ENCODE data around the gene BORCS5.

BORCS5 gene

DNA sequence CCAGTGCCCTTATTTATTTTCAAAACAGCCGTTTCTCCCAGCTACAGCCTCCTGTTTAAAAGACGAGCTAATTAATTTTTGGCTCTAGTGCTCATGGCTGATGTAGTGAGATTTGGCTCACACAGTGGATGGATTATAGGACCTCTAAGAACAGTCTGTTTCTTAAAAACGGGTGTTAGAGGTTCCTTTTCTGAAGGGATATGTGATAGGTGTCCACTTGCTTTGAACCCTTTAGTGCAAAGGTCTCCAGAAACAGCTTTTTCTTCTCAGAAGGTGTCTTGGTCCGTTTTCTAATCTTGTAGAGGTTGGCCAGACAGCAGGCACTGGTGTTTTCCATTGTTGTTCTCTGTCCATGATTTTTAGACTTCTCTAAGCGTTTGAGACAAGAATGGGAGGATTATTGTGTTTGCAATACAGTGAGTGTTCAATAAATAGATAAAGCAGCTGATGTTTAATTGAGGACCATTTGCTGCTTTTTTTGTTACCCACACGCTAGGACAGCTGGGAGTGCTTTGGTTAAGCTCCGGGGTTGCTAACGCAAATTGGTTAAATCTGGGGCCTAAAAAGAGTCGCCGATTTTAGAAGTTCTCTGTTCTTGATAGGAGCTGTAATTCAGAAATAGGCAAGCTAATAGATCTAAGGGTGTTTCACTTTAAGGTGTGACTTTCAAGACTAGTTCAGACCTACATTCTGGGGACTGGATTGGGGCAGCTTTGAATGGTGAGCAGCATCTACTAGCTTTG, 1.0 kb downstream of the BORCS5 start:
- H2AFZ ChIP-seq (ENCODE audit: low read depth), result peak overlapping the region; percentile 72
- H3K36me3 ChIP-seq (ENCODE audit: insufficient read depth), result no peaks in the 10 kb centered on the region
- no peaks in the 10 kb centered on the region for H4K20me1 ChIP-seq (ENCODE audit: insufficient read depth)
- H3K4me2 ChIP-seq, result peak overlapping the region; percentile 84
- peak overlapping the region; percentile 95 for H3K9ac ChIP-seq
- no peaks in the 10 kb centered on the region for H3K27me3 ChIP-seq (ENCODE audit: insufficient read depth, low read depth)
- H3K4me3 ChIP-seq (IDR thresholded peaks at IDR 0.05; ENCODE audit: insufficient read depth, low read depth, low read length), result peak overlapping the region; percentile 68
- peak overlapping the region; percentile 93 for H3K27ac ChIP-seq
- peaks cover 37% of the 10 kb centered on the region for H3K79me2 ChIP-seq (ENCODE audit: insufficient read depth, low read depth)
- peaks cover 22% of the 10 kb centered on the region for H3K4me1 ChIP-seq (ENCODE audit: low read depth, poor library complexity, severe bottlenecking)
- TF ChIP-seq, protein P1, sequence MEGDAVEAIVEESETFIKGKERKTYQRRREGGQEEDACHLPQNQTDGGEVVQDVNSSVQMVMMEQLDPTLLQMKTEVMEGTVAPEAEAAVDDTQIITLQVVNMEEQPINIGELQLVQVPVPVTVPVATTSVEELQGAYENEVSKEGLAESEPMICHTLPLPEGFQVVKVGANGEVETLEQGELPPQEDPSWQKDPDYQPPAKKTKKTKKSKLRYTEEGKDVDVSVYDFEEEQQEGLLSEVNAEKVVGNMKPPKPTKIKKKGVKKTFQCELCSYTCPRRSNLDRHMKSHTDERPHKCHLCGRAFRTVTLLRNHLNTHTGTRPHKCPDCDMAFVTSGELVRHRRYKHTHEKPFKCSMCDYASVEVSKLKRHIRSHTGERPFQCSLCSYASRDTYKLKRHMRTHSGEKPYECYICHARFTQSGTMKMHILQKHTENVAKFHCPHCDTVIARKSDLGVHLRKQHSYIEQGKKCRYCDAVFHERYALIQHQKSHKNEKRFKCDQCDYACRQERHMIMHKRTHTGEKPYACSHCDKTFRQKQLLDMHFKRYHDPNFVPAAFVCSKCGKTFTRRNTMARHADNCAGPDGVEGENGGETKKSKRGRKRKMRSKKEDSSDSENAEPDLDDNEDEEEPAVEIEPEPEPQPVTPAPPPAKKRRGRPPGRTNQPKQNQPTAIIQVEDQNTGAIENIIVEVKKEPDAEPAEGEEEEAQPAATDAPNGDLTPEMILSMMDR (conservative IDR thresholded peaks at IDR 0.05; ENCODE audit: low read depth, low read length), result no peak

DNA sequence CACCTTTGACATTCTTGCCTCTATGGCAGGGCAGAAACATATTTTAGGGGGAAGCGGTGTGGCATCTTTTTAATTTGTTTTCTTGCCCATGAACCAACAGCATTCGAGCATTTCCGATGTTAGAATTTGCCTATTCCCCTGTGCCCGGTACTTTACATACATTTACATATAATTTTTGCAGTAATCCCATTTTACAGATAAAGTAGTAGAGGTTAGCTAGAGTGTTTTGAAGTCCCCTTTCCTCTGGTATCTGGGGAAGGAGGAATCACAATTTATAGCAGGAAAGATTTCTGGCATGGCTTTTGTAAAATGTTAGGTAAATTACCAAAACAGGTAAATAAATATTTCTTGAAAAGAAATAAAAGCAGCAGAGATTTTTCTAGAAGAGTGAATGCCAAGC, 1.6 kb downstream of the BORCS5 start:
- Histone ChIP-seq H3K4me2 (peak overlapping the region; percentile 84), H3K27ac (peak overlapping the region; percentile 93), H3K4me1 (ENCODE audit: low read depth, poor library complexity, severe bottlenecking) (peaks cover 22% of the 10 kb centered on the region), H2AFZ (ENCODE audit: low read depth) (no peak overlapping the region), H3K4me3 (IDR thresholded peaks at IDR 0.05; ENCODE audit: insufficient read depth, low read depth, low read length) (no peak overlapping the region), H3K27me3 (ENCODE audit: insufficient read depth, low read depth) (no peaks in the 10 kb centered on the region), H3K9ac (peak overlapping the region; percentile 95), H3K36me3 (ENCODE audit: insufficient read depth) (no peaks in the 10 kb centered on the region), H3K79me2 (ENCODE audit: insufficient read depth, low read depth) (peaks cover 37% of the 10 kb centered on the region), H4K20me1 (ENCODE audit: insufficient read depth) (no peaks in the 10 kb centered on the region)
- TF ChIP-seq, protein P1 (conservative IDR thresholded peaks at IDR 0.05; ENCODE audit: low read depth, low read length), result no peak

DNA sequence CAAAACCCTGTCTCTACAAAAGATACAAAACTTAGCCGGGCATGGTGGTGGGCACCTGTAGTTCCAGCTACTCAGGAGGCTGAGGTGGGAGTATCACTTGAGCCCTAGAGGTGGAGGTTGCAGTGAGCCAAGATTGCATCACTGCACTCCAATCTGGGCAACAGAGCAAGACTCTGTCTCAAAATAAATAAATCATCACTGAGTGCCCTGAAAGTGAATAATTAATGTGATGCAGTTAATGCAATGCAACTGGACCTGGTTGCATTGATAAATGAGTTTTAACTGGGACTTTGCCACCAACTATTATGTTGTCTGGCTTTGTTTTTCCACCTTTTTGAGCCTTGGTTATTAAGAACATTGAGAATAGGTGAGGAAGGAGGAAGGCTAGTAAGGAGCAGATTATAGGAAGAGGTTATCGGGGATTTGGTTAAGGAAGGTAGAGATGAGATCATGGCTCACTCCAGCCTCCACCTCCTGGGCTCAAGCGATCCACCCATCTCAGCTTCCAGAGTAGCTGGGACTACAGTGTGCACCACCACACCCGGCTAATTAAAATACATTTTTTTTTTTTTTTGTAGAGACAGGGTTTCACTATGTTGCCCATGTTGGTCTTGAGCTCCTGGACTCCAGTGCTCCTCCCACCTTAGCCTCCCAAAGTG, 8.0 kb downstream of the BORCS5 start:
- TF ChIP-seq, protein P1 (conservative IDR thresholded peaks at IDR 0.05; ENCODE audit: low read depth, low read length), result no peak
- H3K79me2 ChIP-seq (ENCODE audit: insufficient read depth, low read depth), result peaks cover 12% of the 10 kb centered on the region; the same call in 1 of the 2 replicates
- H3K27me3 ChIP-seq (ENCODE audit: insufficient read depth, low read depth), result no peaks in the 10 kb centered on the region
- H3K36me3 ChIP-seq (ENCODE audit: insufficient read depth), result no peaks in the 10 kb centered on the region
- H3K4me2 ChIP-seq, result no peak overlapping the region
- H3K4me3 ChIP-seq (IDR thresholded peaks at IDR 0.05; ENCODE audit: insufficient read depth, low read depth, low read length), result no peak overlapping the region
- H2AFZ ChIP-seq (ENCODE audit: low read depth), result no peak overlapping the region
- peaks cover 9% of the 10 kb centered on the region for H3K4me1 ChIP-seq (ENCODE audit: low read depth, poor library complexity, severe bottlenecking)
- no peaks in the 10 kb centered on the region for H4K20me1 ChIP-seq (ENCODE audit: insufficient read depth)
- H3K27ac ChIP-seq, result no peak overlapping the region
- no peak overlapping the region for H3K9ac ChIP-seq

DNA sequence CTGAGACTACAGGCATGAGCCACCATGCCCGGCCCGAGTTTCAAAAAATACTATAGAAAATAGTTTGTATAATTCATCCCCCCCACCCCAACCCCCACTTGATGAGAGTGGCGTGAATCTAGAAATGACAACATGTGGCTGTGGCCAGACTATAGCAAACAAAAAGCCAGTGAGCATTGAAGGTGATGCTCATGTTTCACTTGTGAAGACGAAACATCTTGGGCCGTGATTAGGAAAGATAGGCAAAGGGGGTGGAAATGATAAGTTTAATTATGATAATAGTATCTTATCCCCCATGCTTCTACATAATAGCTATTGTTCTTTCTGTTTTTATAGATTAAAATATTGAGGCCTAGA, 8.5 kb downstream of the BORCS5 start:
- H4K20me1 ChIP-seq (ENCODE audit: insufficient read depth), result no peaks in the 10 kb centered on the region
- H3K4me3 ChIP-seq (IDR thresholded peaks at IDR 0.05; ENCODE audit: insufficient read depth, low read depth, low read length), result no peak overlapping the region
- no peaks in the 10 kb centered on the region for H3K36me3 ChIP-seq (ENCODE audit: insufficient read depth)
- peaks cover 8% of the 10 kb centered on the region for H3K4me1 ChIP-seq (ENCODE audit: low read depth, poor library complexity, severe bottlenecking)
- H3K27ac ChIP-seq, result no peak overlapping the region
- no peak overlapping the region for H3K9ac ChIP-seq
- H2AFZ ChIP-seq (ENCODE audit: low read depth), result no peak overlapping the region
- no peaks in the 10 kb centered on the region for H3K27me3 ChIP-seq (ENCODE audit: insufficient read depth, low read depth)
- TF ChIP-seq, protein P1 (conservative IDR thresholded peaks at IDR 0.05; ENCODE audit: low read depth, low read length), result no peak
- peaks cover 7% of the 10 kb centered on the region; the same call in 1 of the 2 replicates for H3K79me2 ChIP-seq (ENCODE audit: insufficient read depth, low read depth)
- no peak overlapping the region for H3K4me2 ChIP-seq
